GM23248 (cell line): ENCODE data around the gene MYRF.

Experiments used
- EZH2 ChIP-seq: fragments of 200-600 bp; sonication (generic); IDR thresholded peaks from 2 replicates; pipeline ENCODE4 v1.6.1; 2018; ENCODE audit warnings: antibody characterized with exemption, mild to moderate bottlenecking; ENCODE audit not compliant: insufficient read depth, poor library complexity, severe bottlenecking
- EZH2phosphoT487 ChIP-seq: fragments of 200-600 bp; sonication (generic); IDR thresholded peaks from 2 replicates; pipeline ENCODE4 v1.6.1; 2018; ENCODE audit warnings: antibody characterized with exemption, moderate library complexity, mild to moderate bottlenecking, low read depth; ENCODE audit not compliant: insufficient read depth

- TF ChIP-seq EZH2: no peak
- no peak for TF ChIP-seq EZH2phosphoT487
Observed at GRCh38 chr11:61734767-61735166, 17.7 kb upstream of the MYRF start.
